Measurements from ENCODE around the gene PLPP1.

The PLPP1 gene

DNA sequence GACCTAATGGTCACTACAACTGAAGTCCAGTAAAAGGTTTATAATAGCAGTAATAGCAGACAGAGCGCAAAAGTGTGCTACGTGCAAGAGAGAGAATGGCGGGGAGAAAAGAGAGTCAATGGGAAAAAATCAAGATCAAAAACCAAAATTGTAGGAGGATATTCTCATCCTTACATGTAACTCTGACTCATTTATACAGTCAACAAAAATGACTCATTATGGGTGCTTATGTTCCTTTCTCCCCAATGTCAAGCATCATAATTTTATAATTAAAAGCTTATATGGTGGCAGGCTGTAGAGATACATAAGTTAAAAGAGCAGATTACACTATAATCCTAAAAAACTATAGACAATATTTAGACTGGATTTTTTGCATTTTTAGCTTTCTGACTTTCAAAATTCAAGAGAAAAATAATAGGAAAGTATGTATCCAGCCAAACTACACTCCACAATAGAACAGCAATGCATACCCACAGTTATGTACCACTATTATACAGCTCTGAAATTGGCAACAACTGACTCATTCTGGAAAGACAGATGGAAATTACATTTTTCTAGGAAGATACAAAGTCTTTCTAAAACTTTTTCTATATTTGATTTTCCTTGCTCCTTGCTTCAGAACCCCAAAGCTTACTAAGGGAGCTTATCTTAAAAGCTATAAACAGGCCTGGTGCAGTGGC, 78.4 kb downstream of the PLPP1 start:
- Histone ChIP-seq H3K9me3 (ENCODE audit: control insufficient read depth, insufficient read depth, low read length) (no peaks in the 10 kb centered on the region), H3K4me3 (ENCODE audit: low read length) (no peak overlapping the region), H3K27me3 (ENCODE audit: control insufficient read depth, low read length) (no peaks in the 10 kb centered on the region), H3K36me3 (ENCODE audit: control insufficient read depth, low read length) (no peaks in the 10 kb centered on the region), H3F3A (ENCODE audit: control insufficient read depth, insufficient read depth) (no peaks in the 10 kb centered on the region), H3K79me2 (ENCODE audit: control insufficient read depth, low read length) (no peaks in the 10 kb centered on the region), H3K4me1 (ENCODE audit: control insufficient read depth, low read length) (no peaks in the 10 kb centered on the region), H3K9me2 (replicated peaks; ENCODE audit: control insufficient read depth, low read length) (no peaks in the 10 kb centered on the region), H4K20me1 (ENCODE audit: control insufficient read depth, insufficient read depth, low read depth, low read length) (no peaks in the 10 kb centered on the region), H3K27ac (ENCODE audit: low read depth, low read length) (no peak overlapping the region), H3K4me2 (ENCODE audit: low read length) (no peak overlapping the region)
- no peak for TF ChIP-seq CTCF (IDR thresholded peaks at IDR 0.05; ENCODE audit: low read depth, low read length, poor library complexity, severe bottlenecking)
- no peak for TF ChIP-seq EZH2phosphoT487 (IDR thresholded peaks at IDR 0.05; ENCODE audit: borderline replicate concordance, low read length)

DNA sequence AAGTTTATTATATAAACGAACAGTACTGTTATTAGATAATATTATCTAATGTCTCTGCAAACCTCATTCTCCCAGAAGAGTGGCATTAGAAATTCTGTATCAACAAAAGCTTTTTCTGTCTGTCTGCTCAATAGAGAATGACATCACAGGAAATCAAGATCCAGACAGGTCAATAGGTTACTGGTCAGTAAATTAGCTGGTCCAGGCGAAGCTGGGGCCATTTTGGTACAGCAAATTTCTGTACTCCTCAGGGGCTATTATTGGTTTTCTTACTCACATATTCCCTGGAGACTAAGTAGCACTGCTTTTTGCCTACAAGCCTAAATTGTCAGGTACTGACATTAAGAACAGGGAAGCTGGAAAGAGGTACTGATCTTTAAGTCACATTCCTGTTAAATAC, 80.5 kb downstream of the PLPP1 start:
- Histone ChIP-seq H3K9me2 (replicated peaks; ENCODE audit: control insufficient read depth, low read length) (no peaks in the 10 kb centered on the region), H3F3A (ENCODE audit: control insufficient read depth, insufficient read depth) (no peaks in the 10 kb centered on the region), H3K4me2 (ENCODE audit: low read length) (no peak overlapping the region), H3K4me3 (ENCODE audit: low read length) (no peak overlapping the region), H3K27me3 (ENCODE audit: control insufficient read depth, low read length) (no peaks in the 10 kb centered on the region), H3K36me3 (ENCODE audit: control insufficient read depth, low read length) (no peaks in the 10 kb centered on the region), H3K4me1 (ENCODE audit: control insufficient read depth, low read length) (no peaks in the 10 kb centered on the region), H3K79me2 (ENCODE audit: control insufficient read depth, low read length) (no peaks in the 10 kb centered on the region), H4K20me1 (ENCODE audit: control insufficient read depth, insufficient read depth, low read depth, low read length) (no peaks in the 10 kb centered on the region), H3K9me3 (ENCODE audit: control insufficient read depth, insufficient read depth, low read length) (no peaks in the 10 kb centered on the region), H3K27ac (ENCODE audit: low read depth, low read length) (no peak overlapping the region)
- TF ChIP-seq EZH2phosphoT487 (IDR thresholded peaks at IDR 0.05; ENCODE audit: borderline replicate concordance, low read length) (no peak), CTCF (IDR thresholded peaks at IDR 0.05; ENCODE audit: low read depth, low read length, poor library complexity, severe bottlenecking) (no peak)

DNA sequence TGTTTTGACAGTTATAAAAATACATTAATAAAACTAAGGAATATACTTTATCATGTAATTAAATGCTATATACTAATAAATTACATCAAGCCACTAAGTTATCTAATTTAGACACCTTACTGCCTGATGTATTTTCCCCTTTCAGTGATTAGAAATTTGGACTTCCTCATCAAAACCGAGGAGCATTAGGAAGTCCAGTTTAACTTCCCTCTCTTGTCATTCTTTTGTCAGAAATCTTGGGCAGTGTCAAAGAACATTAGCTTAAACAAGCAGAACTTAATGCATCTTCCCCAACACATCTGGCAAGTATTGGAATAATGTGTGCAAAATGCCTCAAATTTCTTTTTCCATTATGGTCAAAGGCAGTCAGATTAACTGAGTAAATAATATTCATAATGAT, 81.6 kb downstream of the PLPP1 start:
- Histone ChIP-seq H3K4me2 (ENCODE audit: low read length) (no peak overlapping the region), H4K20me1 (ENCODE audit: control insufficient read depth, insufficient read depth, low read depth, low read length) (no peaks in the 10 kb centered on the region), H3K9me3 (ENCODE audit: control insufficient read depth, insufficient read depth, low read length) (no peaks in the 10 kb centered on the region), H3K4me1 (ENCODE audit: control insufficient read depth, low read length) (no peaks in the 10 kb centered on the region), H3K79me2 (ENCODE audit: control insufficient read depth, low read length) (no peaks in the 10 kb centered on the region), H3K9me2 (replicated peaks; ENCODE audit: control insufficient read depth, low read length) (no peaks in the 10 kb centered on the region), H3K27me3 (ENCODE audit: control insufficient read depth, low read length) (no peaks in the 10 kb centered on the region), H3K27ac (ENCODE audit: low read depth, low read length) (no peak overlapping the region), H3K36me3 (ENCODE audit: control insufficient read depth, low read length) (no peaks in the 10 kb centered on the region), H3K4me3 (ENCODE audit: low read length) (no peak overlapping the region), H3F3A (ENCODE audit: control insufficient read depth, insufficient read depth) (no peaks in the 10 kb centered on the region)
- TF ChIP-seq CTCF (IDR thresholded peaks at IDR 0.05; ENCODE audit: low read depth, low read length, poor library complexity, severe bottlenecking) (no peak), EZH2phosphoT487 (IDR thresholded peaks at IDR 0.05; ENCODE audit: borderline replicate concordance, low read length) (no peak)
